ENCODE results near the gene SMC4.
"Not testable (repeated sequence)": the region's sequence is repeated elsewhere in the genome, so short reads cannot be mapped to it uniquely, and the experiment has no call there.

SMC4 gene

GRCh38 chr3:160399125-160400029 is at the start of gene SMC4, which contains the start of gene IFT80:
TSS of gene SMC4 (plus strand) at chr3:160399650. CDS start at chr3:160400827, 1,177 bp downstream.
TSS of gene IFT80 (minus strand) at chr3:160399225. CDS start at chr3:160384600, 14,625 bp downstream.
- H3K4me3 ChIP-seq (ENCODE audit: low read length): peak within 1 kb of the TSS; percentile 100

GRCh38 chr3:160355826-160356225 is 43.6 kb upstream of the SMC4 start:
- no peaks in the 10 kb centered on the region for H3K27me3 ChIP-seq (ENCODE audit: insufficient read depth, low read length)
- peaks cover 28% of the 10 kb centered on the region for H3K36me3 ChIP-seq (ENCODE audit: insufficient read depth, low read length)
- H3K4me3 ChIP-seq (ENCODE audit: low read length): no peak overlapping the region
- H2AFZ ChIP-seq (ENCODE audit: low read depth, low read length): no peak overlapping the region
- H3K9me3 ChIP-seq (ENCODE audit: low read length): no peaks in the 10 kb centered on the region
- no peaks in the 10 kb centered on the region for H3K4me1 ChIP-seq (ENCODE audit: insufficient read depth, low read length)

More at GRCh38 chr3:160399125-160400029, at the start of gene SMC4, which contains the start of gene IFT80:
- Histone ChIP-seq H3K36me3 (ENCODE audit: insufficient read depth, low read length) (peaks cover 15% of the 10 kb centered on the region), H3K9me3 (ENCODE audit: low read length) (no peaks in the 10 kb centered on the region), H2AFZ (ENCODE audit: low read depth, low read length) (peak within 1 kb of the TSS; percentile 99), H3K27me3 (ENCODE audit: insufficient read depth, low read length) (no peaks in the 10 kb centered on the region), H3K4me1 (ENCODE audit: insufficient read depth, low read length) (peaks cover 44% of the 10 kb centered on the region)

GRCh38 chr3:160362896-160363295 is 36.6 kb upstream of the SMC4 start:
- peaks cover 10% of the 10 kb centered on the region for H3K36me3 ChIP-seq (ENCODE audit: insufficient read depth, low read length)
- not testable (repeated sequence) for H2AFZ ChIP-seq (ENCODE audit: low read depth, low read length); H3K4me3 ChIP-seq (ENCODE audit: low read length); H3K9me3 ChIP-seq (ENCODE audit: low read length); H3K27me3 ChIP-seq (ENCODE audit: insufficient read depth, low read length); H3K4me1 ChIP-seq (ENCODE audit: insufficient read depth, low read length)

GRCh38 chr3:160365869-160366522 is 33.5 kb upstream of the SMC4 start:
- H3K27me3 ChIP-seq (ENCODE audit: insufficient read depth, low read length): no peaks in the 10 kb centered on the region
- no peaks in the 10 kb centered on the region for H3K9me3 ChIP-seq (ENCODE audit: low read length)
- H3K4me1 ChIP-seq (ENCODE audit: insufficient read depth, low read length): no peaks in the 10 kb centered on the region
- H3K4me3 ChIP-seq (ENCODE audit: low read length): no peak overlapping the region
- H2AFZ ChIP-seq (ENCODE audit: low read depth, low read length): no peak overlapping the region
- H3K36me3 ChIP-seq (ENCODE audit: insufficient read depth, low read length): peaks cover 5% of the 10 kb centered on the region

- no peaks in the 10 kb centered on the region for H3K27me3 ChIP-seq (ENCODE audit: insufficient read depth, low read length)
- H3K36me3 ChIP-seq (ENCODE audit: insufficient read depth, low read length): peaks cover 10% of the 10 kb centered on the region
- no peaks in the 10 kb centered on the region for H3K4me1 ChIP-seq (ENCODE audit: insufficient read depth, low read length)
- H3K9me3 ChIP-seq (ENCODE audit: low read length): peaks cover 3% of the 10 kb centered on the region
- no peak overlapping the region for H2AFZ ChIP-seq (ENCODE audit: low read depth, low read length)
- no peak overlapping the region for H3K4me3 ChIP-seq (ENCODE audit: low read length)
These were observed 30.6 kb upstream of the SMC4 start for GRCh38 chr3:160368804-160369203.

- H3K4me1 ChIP-seq (ENCODE audit: insufficient read depth, low read length): no peaks in the 10 kb centered on the region
- peaks cover 17% of the 10 kb centered on the region for H3K36me3 ChIP-seq (ENCODE audit: insufficient read depth, low read length)
- peaks cover 6% of the 10 kb centered on the region for H3K9me3 ChIP-seq (ENCODE audit: low read length)
- no peak overlapping the region for H3K4me3 ChIP-seq (ENCODE audit: low read length)
- no peaks in the 10 kb centered on the region for H3K27me3 ChIP-seq (ENCODE audit: insufficient read depth, low read length)
- H2AFZ ChIP-seq (ENCODE audit: low read depth, low read length): no peak overlapping the region
These were observed 29.7 kb upstream of the SMC4 start for GRCh38 chr3:160369784-160370183.

- H3K36me3 ChIP-seq (ENCODE audit: insufficient read depth, low read length): peaks cover 23% of the 10 kb centered on the region
- peaks cover 6% of the 10 kb centered on the region for H3K9me3 ChIP-seq (ENCODE audit: low read length)
- no peaks in the 10 kb centered on the region for H3K4me1 ChIP-seq (ENCODE audit: insufficient read depth, low read length)
- H3K27me3 ChIP-seq (ENCODE audit: insufficient read depth, low read length): no peaks in the 10 kb centered on the region
- H2AFZ ChIP-seq (ENCODE audit: low read depth, low read length): no peak overlapping the region
- no peak overlapping the region for H3K4me3 ChIP-seq (ENCODE audit: low read length)
These were observed 28.2 kb upstream of the SMC4 start for GRCh38 chr3:160370987-160371857.

- Histone ChIP-seq H3K27me3 (ENCODE audit: insufficient read depth, low read length) (no peaks in the 10 kb centered on the region), H3K9me3 (ENCODE audit: low read length) (peaks cover 6% of the 10 kb centered on the region), H3K4me3 (ENCODE audit: low read length) (no peak overlapping the region), H3K4me1 (ENCODE audit: insufficient read depth, low read length) (no peaks in the 10 kb centered on the region), H3K36me3 (ENCODE audit: insufficient read depth, low read length) (peaks cover 37% of the 10 kb centered on the region), H2AFZ (ENCODE audit: low read depth, low read length) (no peak overlapping the region)
These were observed 26.7 kb upstream of the SMC4 start for GRCh38 chr3:160372780-160373179.

- H3K4me1 ChIP-seq (ENCODE audit: insufficient read depth, low read length): no peaks in the 10 kb centered on the region
These were observed 25.8 kb upstream of the SMC4 start for GRCh38 chr3:160373655-160374054.

GRCh38 chr3:160374472-160374871 is 25.0 kb upstream of the SMC4 start:
- Histone ChIP-seq H3K9me3 (ENCODE audit: low read length) (peaks cover 6% of the 10 kb centered on the region), H3K4me3 (ENCODE audit: low read length) (no peak overlapping the region), H3K36me3 (ENCODE audit: insufficient read depth, low read length) (peaks cover 37% of the 10 kb centered on the region), H3K4me1 (ENCODE audit: insufficient read depth, low read length) (no peaks in the 10 kb centered on the region), H2AFZ (ENCODE audit: low read depth, low read length) (no peak overlapping the region), H3K27me3 (ENCODE audit: insufficient read depth, low read length) (no peaks in the 10 kb centered on the region)

More at GRCh38 chr3:160373655-160374054, 25.8 kb upstream of the SMC4 start:
- no peaks in the 10 kb centered on the region for H3K27me3 ChIP-seq (ENCODE audit: insufficient read depth, low read length)
- H3K4me3 ChIP-seq (ENCODE audit: low read length): no peak overlapping the region
- no peak overlapping the region for H2AFZ ChIP-seq (ENCODE audit: low read depth, low read length)
- H3K36me3 ChIP-seq (ENCODE audit: insufficient read depth, low read length): peaks cover 37% of the 10 kb centered on the region
- H3K9me3 ChIP-seq (ENCODE audit: low read length): peaks cover 6% of the 10 kb centered on the region

- H3K9me3 ChIP-seq (ENCODE audit: low read length): peaks cover 6% of the 10 kb centered on the region
- peaks cover 37% of the 10 kb centered on the region for H3K36me3 ChIP-seq (ENCODE audit: insufficient read depth, low read length)
- no peak overlapping the region for H3K4me3 ChIP-seq (ENCODE audit: low read length)
- no peaks in the 10 kb centered on the region for H3K4me1 ChIP-seq (ENCODE audit: insufficient read depth, low read length)
- H3K27me3 ChIP-seq (ENCODE audit: insufficient read depth, low read length): no peaks in the 10 kb centered on the region
- H2AFZ ChIP-seq (ENCODE audit: low read depth, low read length): no peak overlapping the region
These were observed 24.5 kb upstream of the SMC4 start for GRCh38 chr3:160374925-160375324.

- Histone ChIP-seq H3K9me3 (ENCODE audit: low read length) (peaks cover 6% of the 10 kb centered on the region), H3K36me3 (ENCODE audit: insufficient read depth, low read length) (peaks cover 40% of the 10 kb centered on the region), H2AFZ (ENCODE audit: low read depth, low read length) (no peak overlapping the region), H3K4me1 (ENCODE audit: insufficient read depth, low read length) (no peaks in the 10 kb centered on the region), H3K27me3 (ENCODE audit: insufficient read depth, low read length) (no peaks in the 10 kb centered on the region), H3K4me3 (ENCODE audit: low read length) (no peak overlapping the region)
These were observed 22.8 kb upstream of the SMC4 start for GRCh38 chr3:160376681-160377080.

Data from neuron (in vitro differentiated cells).